Loucy (cell line): ENCODE measurements around the gene CASP9.

ENCODE experiments used
- EZH2phosphoT487 ChIP-seq: fragments of 200-600 bp; IDR thresholded peaks from 2 replicates; pipeline ENCODE4 v1.6.1; 2018; ENCODE audit warnings: antibody characterized with exemption, mild to moderate bottlenecking, moderate library complexity, borderline replicate concordance
- TF ChIP-seq, protein P1 (sequence below): fragments of 200-600 bp; sonication (generic); conservative IDR thresholded peaks from 2 replicates; pipeline ENCODE4 v1.5.1; 2014; ENCODE audit warnings: mild to moderate bottlenecking, antibody characterized with exemption, low read length

DNA sequence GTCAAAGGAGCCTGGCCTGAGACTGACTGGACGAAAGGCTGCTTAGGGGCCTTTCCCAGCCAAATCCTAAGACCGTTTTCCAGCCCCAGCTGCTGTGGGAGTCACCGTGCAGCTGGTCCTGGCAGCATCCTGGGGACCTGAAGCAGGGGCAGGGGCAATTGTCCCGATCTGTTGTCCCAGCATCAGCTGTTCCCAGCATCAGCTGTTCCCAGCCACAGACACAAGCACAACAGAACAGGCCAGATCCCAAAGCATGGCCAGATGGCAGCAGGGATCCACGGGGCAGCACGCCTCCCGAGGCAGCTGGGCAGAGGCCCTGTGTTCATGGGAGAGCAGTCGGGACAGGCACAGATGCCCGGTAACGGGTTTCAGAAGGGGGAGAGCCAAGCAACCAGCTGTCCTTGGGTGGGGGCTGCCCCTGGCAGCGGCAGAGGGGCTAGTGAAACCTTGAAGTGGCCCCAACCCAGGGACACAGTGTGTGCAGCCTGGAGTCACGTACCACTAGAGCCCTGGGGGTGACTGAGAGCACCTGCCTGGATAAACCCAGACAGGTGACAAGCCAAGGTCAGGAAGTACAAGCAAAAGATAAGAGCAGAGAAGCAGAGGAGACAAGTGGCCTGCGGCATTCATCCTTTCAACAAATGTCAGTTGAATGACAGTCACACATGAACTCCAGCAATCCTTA lies 34.8 kb downstream of the CASP9 start:
- TF ChIP-seq, protein P1, sequence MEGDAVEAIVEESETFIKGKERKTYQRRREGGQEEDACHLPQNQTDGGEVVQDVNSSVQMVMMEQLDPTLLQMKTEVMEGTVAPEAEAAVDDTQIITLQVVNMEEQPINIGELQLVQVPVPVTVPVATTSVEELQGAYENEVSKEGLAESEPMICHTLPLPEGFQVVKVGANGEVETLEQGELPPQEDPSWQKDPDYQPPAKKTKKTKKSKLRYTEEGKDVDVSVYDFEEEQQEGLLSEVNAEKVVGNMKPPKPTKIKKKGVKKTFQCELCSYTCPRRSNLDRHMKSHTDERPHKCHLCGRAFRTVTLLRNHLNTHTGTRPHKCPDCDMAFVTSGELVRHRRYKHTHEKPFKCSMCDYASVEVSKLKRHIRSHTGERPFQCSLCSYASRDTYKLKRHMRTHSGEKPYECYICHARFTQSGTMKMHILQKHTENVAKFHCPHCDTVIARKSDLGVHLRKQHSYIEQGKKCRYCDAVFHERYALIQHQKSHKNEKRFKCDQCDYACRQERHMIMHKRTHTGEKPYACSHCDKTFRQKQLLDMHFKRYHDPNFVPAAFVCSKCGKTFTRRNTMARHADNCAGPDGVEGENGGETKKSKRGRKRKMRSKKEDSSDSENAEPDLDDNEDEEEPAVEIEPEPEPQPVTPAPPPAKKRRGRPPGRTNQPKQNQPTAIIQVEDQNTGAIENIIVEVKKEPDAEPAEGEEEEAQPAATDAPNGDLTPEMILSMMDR, result no peak
- TF ChIP-seq EZH2phosphoT487, result no peak
